H1 (cell line): ENCODE measurements around the gene TMBIM4. TPM values are rescaled to one million over a fixed set of nuclear protein-coding genes. Genes with fewer than 3 reads are reported as not detected.
"Not testable (repeated sequence)": the region's sequence is repeated elsewhere in the genome, so short reads cannot be mapped to it uniquely, and the experiment has no call there.

Source experiments
- CTCF ChIA-PET: fragments of 300-600 bp; sonication (Branson Sonifier 250); formaldehyde crosslinking; loops from one replicate; lab custom pipeline; 2021; ENCODE audit not compliant: partially characterized antibody; lab: Charles Lee
- POLR2A ChIA-PET: fragments of 300-600 bp; sonication (Branson Sonifier 250); formaldehyde crosslinking; loops from one replicate; lab custom pipeline; 2021; ENCODE audit warnings: inconsistent platforms; ENCODE audit not compliant: partially characterized antibody; lab: Charles Lee
- DNase-seq, 2 experiments: peaks; one replicate each; pipeline versions ENCODE4 v3.0.0 to v3.0.0-alpha.2; 2010 to 2022; ENCODE audit warnings: low spot score in 2 of 2, low read depth in 1 of 2, mixed read lengths in 1 of 2
- FAIRE-seq: peaks from 2 replicates; lab custom pipeline; 2011; peaks lifted over from hg19 to GRCh38; lab: Jason Lieb, UNC
- H2AFZ ChIP-seq: 2 replicates; pipeline ENCODE4 v1.8.1; 2012; ENCODE audit warnings: low read length, inconsistent platforms
- H2AK5ac ChIP-seq: 2 replicates; pipeline ENCODE4 v1.6.1; 2013; ENCODE audit warnings: low read depth, low read length
- H2BK120ac ChIP-seq: replicated peaks from 2 replicates; pipeline ENCODE3; 2013; ENCODE audit warnings: low read depth, low read length, inconsistent platforms
- H2BK12ac ChIP-seq: 2 replicates; pipeline ENCODE4 v1.6.1; 2013; ENCODE audit warnings: low read depth, low read length
- H2BK15ac ChIP-seq: 2 replicates; pipeline ENCODE4 v1.6.1; 2013; ENCODE audit warnings: low read length
- H2BK20ac ChIP-seq: 2 replicates; pipeline ENCODE4 v1.6.1; 2013; ENCODE audit warnings: low read length
- H2BK5ac ChIP-seq: 2 replicates; pipeline ENCODE4 v1.6.1; 2013; ENCODE audit warnings: low read depth, low read length
- H3K14ac ChIP-seq: 2 replicates; pipeline ENCODE4 v1.6.1; 2013; ENCODE audit warnings: inconsistent platforms; ENCODE audit not compliant: insufficient read length
- H3K18ac ChIP-seq: 2 replicates; pipeline ENCODE4 v1.6.1; 2013; ENCODE audit warnings: low read length; ENCODE audit errors: extremely low read depth
- H3K23ac ChIP-seq: 2 replicates; pipeline ENCODE4 v1.6.1; 2013; ENCODE audit warnings: inconsistent platforms; ENCODE audit not compliant: insufficient read length
- H3K23me2 ChIP-seq: 2 replicates; pipeline ENCODE4 v1.6.1; 2013; ENCODE audit warnings: low read depth, low read length
- H3K27ac ChIP-seq: 2 replicates; pipeline ENCODE4 v1.6.1; 2011; ENCODE audit warnings: low read depth, low read length, inconsistent platforms
- H3K27me3 ChIP-seq, 4 experiments: replicated peaks in 1 of 4; 1 replicate in 1 of 4; 2 replicates in 3 of 4; pipeline versions ENCODE4 v1.6.1 to v1.8.1; 2011 to 2013; ENCODE audit warnings: low read length in 3 of 4, mild to moderate bottlenecking in 3 of 4, inconsistent platforms in 2 of 4, mixed read lengths in 2 of 4, moderate library complexity in 1 of 4; ENCODE audit not compliant: control insufficient read depth in 3 of 4, insufficient read depth in 3 of 4; ENCODE audit errors: extremely low read depth in 1 of 4
- H3K36me3 ChIP-seq, 4 experiments: 2 replicates each; pipeline versions ENCODE4 v1.6.1 to v1.8.1; 2011 to 2013; ENCODE audit warnings: mild to moderate bottlenecking in 4 of 4, low read length in 3 of 4, moderate library complexity in 2 of 4, control low read depth in 1 of 4, inconsistent platforms in 1 of 4; ENCODE audit not compliant: insufficient read depth in 4 of 4, control insufficient read depth in 2 of 4
- H3K4ac ChIP-seq: replicated peaks from 2 replicates; pipeline ENCODE3; 2013; ENCODE audit warnings: low read length, low read depth, mixed read lengths, inconsistent platforms; ENCODE audit not compliant: insufficient read length
- H3K4me1 ChIP-seq, 4 experiments: replicated peaks in 1 of 4; 1 replicate in 1 of 4; 2 replicates in 3 of 4; pipeline versions ENCODE4 v1.6.1 to v1.8.1; 2011 to 2013; ENCODE audit warnings: low read length in 3 of 4, inconsistent platforms in 2 of 4, mixed read lengths in 1 of 4; ENCODE audit not compliant: insufficient read depth in 4 of 4, control insufficient read depth in 3 of 4
- H3K4me2 ChIP-seq, 2 experiments: 2 replicates each; pipeline versions ENCODE4 v1.6.1 to v1.8.1; 2011 to 2013; ENCODE audit warnings: low read depth in 2 of 2, low read length in 2 of 2, control low read depth in 1 of 2, inconsistent platforms in 1 of 2, mild to moderate bottlenecking in 1 of 2; ENCODE audit not compliant: insufficient read depth in 1 of 2
- H3K4me3 ChIP-seq, 4 experiments: fragments of 200-600, 300-600 bp in 1 of 4; sonication (generic), shearing (Covaris generic), sonication (Bioruptor Twin) in 1 of 4; 2 replicates each; pipeline versions ENCODE4 v1.5.1 to v1.8.1; 2011 to 2016; ENCODE audit warnings: low read length in 4 of 4, low read depth in 3 of 4, control low read depth in 2 of 4, inconsistent platforms in 2 of 4, mild to moderate bottlenecking in 2 of 4, mixed read lengths in 1 of 4, moderate library complexity in 1 of 4; ENCODE audit not compliant: insufficient read depth in 2 of 4; ENCODE audit errors: extremely low read depth in 1 of 4
- H3K56ac ChIP-seq: replicated peaks from 2 replicates; pipeline ENCODE3; 2013; ENCODE audit warnings: low read depth, mild to moderate bottlenecking, mixed read lengths, low read length, inconsistent platforms; ENCODE audit not compliant: insufficient read length
- H3K79me1 ChIP-seq: 2 replicates; pipeline ENCODE4 v1.6.1; 2013; ENCODE audit warnings: low read depth, low read length, control low read depth
- H3K79me2 ChIP-seq, 2 experiments: 2 replicates each; pipeline versions ENCODE4 v1.6.1 to v1.8.1; 2012 to 2013; ENCODE audit warnings: low read length in 2 of 2, mild to moderate bottlenecking in 2 of 2, inconsistent platforms in 1 of 2; ENCODE audit not compliant: insufficient read depth in 2 of 2, control insufficient read depth in 1 of 2
- H3K9ac ChIP-seq, 4 experiments: replicated peaks in 1 of 4; 1 replicate in 1 of 4; 2 replicates in 3 of 4; pipeline versions ENCODE4 v1.6.1 to v1.8.1; 2011 to 2013; ENCODE audit warnings: low read depth in 3 of 4, low read length in 3 of 4, control low read depth in 2 of 4, mild to moderate bottlenecking in 2 of 4, moderate library complexity in 2 of 4, inconsistent platforms in 1 of 4; ENCODE audit errors: extremely low read depth in 1 of 4
- H3K9me3 ChIP-seq, 2 experiments: 2 replicates each; pipeline versions ENCODE4 v1.6.1 to v1.8.1; 2012 to 2013; ENCODE audit warnings: mild to moderate bottlenecking in 2 of 2, moderate library complexity in 2 of 2, control low read depth in 1 of 2, inconsistent platforms in 1 of 2, low read depth in 1 of 2, low read length in 1 of 2, mixed read lengths in 1 of 2; ENCODE audit not compliant: insufficient read depth in 2 of 2
- H4K20me1 ChIP-seq, 2 experiments: replicated peaks in 1 of 2; 2 replicates each; pipeline versions ENCODE3 to v1.8.1; 2011 to 2013; ENCODE audit warnings: inconsistent platforms in 2 of 2, low read length in 2 of 2, mild to moderate bottlenecking in 1 of 2; ENCODE audit not compliant: insufficient read depth in 2 of 2, control insufficient read depth in 1 of 2
- H4K5ac ChIP-seq: 2 replicates; pipeline ENCODE4 v1.6.1; 2013; ENCODE audit warnings: low read length, low read depth, mixed read lengths, inconsistent platforms; ENCODE audit not compliant: insufficient read length
- H4K8ac ChIP-seq: 2 replicates; pipeline ENCODE4 v1.8.0; 2013; ENCODE audit warnings: mild to moderate bottlenecking, moderate library complexity, low read length, inconsistent platforms; ENCODE audit not compliant: insufficient read depth; ENCODE audit errors: extremely low read depth
- H4K91ac ChIP-seq: replicated peaks from 2 replicates; pipeline ENCODE3; 2013; ENCODE audit warnings: low read length, mixed read lengths, inconsistent platforms; ENCODE audit not compliant: insufficient read length
- WGBS, 2 experiments: shearing (Covaris generic) in 1 of 2; methylation state at CpG; one replicate each; pipeline versions ENCODE4 v1.1.6 to v1.1.7; 2013 to 2015; ENCODE audit warnings: low lambda C conversion rate in 2 of 2, mixed read lengths in 2 of 2, inconsistent platforms in 1 of 2, low coverage in 1 of 2, missing lambda C conversion rate in 1 of 2; ENCODE audit not compliant: insufficient replicate concordance in 2 of 2, insufficient coverage in 1 of 2, insufficient read length in 1 of 2; ENCODE audit errors: extremely low coverage in 1 of 2, missing lambda C conversion rate in 1 of 2; 5-methylcytosine and 5-hydroxymethylcytosine counted together
- polyA plus RNA-seq, 7 experiments: library from polyadenylated mRNA; depleted of rRNA in 3 of 7; stranded (reverse) in 5 of 7; unstranded in 2 of 7; fragments of >200 nt in 5 of 7; fragments of 200-250 nt in 2 of 7; gene quantifications; 1 replicate in 5 of 7; 2 replicates in 1 of 7; 4 replicates in 1 of 7; pipeline versions ENCODE4 v1.2.1 to v1.2.3, GENCODE V29; 2011 to 2013; ENCODE audit warnings: missing spikeins in 2 of 7, mixed read lengths in 2 of 7
- total RNA-seq: library from RNA; stranded (reverse); fragmentation: NEBNext Ultra II Directional; extraction: Animal tissue kit (Norgen Biotek cat#: 25700); gene quantifications from 2 replicates; pipeline ENCODE4 v1.2.1, GENCODE V29; 2021

The TMBIM4 gene
- total and polyA plus RNA-seq, 2 of the 8 experiments (the other 6 are each of a cell fraction or from before 2014, with no cell fraction given): 12.8 to 46.6 TPM

- CTCF ChIA-PET, H4K20me1 ChIP-seq, H2AK5ac ChIP-seq, H3K4me3 ChIP-seq, H3K56ac ChIP-seq, FAIRE-seq, H2BK15ac ChIP-seq, DNase-seq, H3K79me1 ChIP-seq, H4K91ac ChIP-seq, H3K14ac ChIP-seq, H3K36me3 ChIP-seq, H2BK12ac ChIP-seq, H3K9ac ChIP-seq, H2AFZ ChIP-seq, H2BK120ac ChIP-seq, H3K23ac ChIP-seq, H2BK20ac ChIP-seq, POLR2A ChIA-PET, H3K4me2 ChIP-seq, H3K18ac ChIP-seq, H4K8ac ChIP-seq, H4K5ac ChIP-seq, H3K4me1 ChIP-seq, H3K23me2 ChIP-seq, H3K79me2 ChIP-seq, H3K27ac ChIP-seq, H3K4ac ChIP-seq, H3K27me3 ChIP-seq, H2BK5ac ChIP-seq: not testable (repeated sequence)
- 93% methylated on average over 41 of the region's 54 CpGs; no CpG with 5 or more reads in 1 of the 2 experiments for WGBS, 2 experiments
- peaks cover 0 to 13% of the 10 kb centered on the region in 2 experiments; a peak in 1 of 4 replicates for H3K9me3 ChIP-seq
Observed at GRCh38 chr12:66174391-66175325, 4.9 kb upstream of the TMBIM4 start.
